Activated B cell treated with CpG ODN at 0.5 μM for 24 hours (primary cell): Measurements from ENCODE around the gene ACTR2. TPM values are rescaled to one million over a fixed set of nuclear protein-coding genes. Genes with fewer than 3 reads are reported as not detected.

Experiments
- ATAC-seq: fragments of 200-7000 bp; cut with Tn5 transposase; one replicate; pipeline ENCODE4 v1.10.0; 2021; ENCODE audit warnings: low read depth, mild to moderate bottlenecking, moderate library complexity
- CTCF ChIA-PET: fragments of 350-600 bp; sonication (Branson Sonifier 250); formaldehyde crosslinking; loops from one replicate; lab custom pipeline; 2021; ENCODE audit warnings: antibody characterized with exemption; lab: Charles Lee
- POLR2A ChIA-PET: fragments of 350-600 bp; sonication (Branson Sonifier 250); formaldehyde crosslinking; loops from one replicate; lab custom pipeline; 2021; ENCODE audit warnings: antibody characterized with exemption; lab: Charles Lee
- DNase-seq: peaks from one replicate; pipeline ENCODE4 v3.0.0; 2022
- H3K27ac Mint-ChIP-seq: one replicate; pipeline ENCODE4 v1.8.0; 2020; ENCODE audit warnings: mixed read lengths
- H3K27me3 Mint-ChIP-seq: one replicate; pipeline ENCODE4 v1.8.0; 2021; ENCODE audit warnings: mixed read lengths
- H3K36me3 Mint-ChIP-seq: one replicate; pipeline ENCODE4 v1.8.0; 2021; ENCODE audit warnings: low read depth, mixed read lengths
- H3K4me1 Mint-ChIP-seq: one replicate; pipeline ENCODE4 v1.8.0; 2021; ENCODE audit warnings: mixed read lengths
- H3K4me3 Mint-ChIP-seq: one replicate; pipeline ENCODE4 v1.8.0; 2020; ENCODE audit warnings: mild to moderate bottlenecking, mixed read lengths
- H3K9me3 Mint-ChIP-seq: one replicate; pipeline ENCODE4 v1.8.0; 2020; ENCODE audit warnings: mixed read lengths
- intact Hi-C: fragments of 100-400 bp; cut with micrococcal nuclease; formaldehyde crosslinking; loops from one replicate; pipeline ENCODE4 v1.15.1; 2024
- total RNA-seq: library from RNA; stranded (reverse); gene quantifications from 2 replicates; pipeline ENCODE4 v1.2.3, GENCODE V29; 2022
- TF ChIP-seq, protein P1 (sequence below): fragments of 200-600 bp; IDR thresholded peaks from one replicate; pipeline ENCODE4 v1.8.0; 2022; ENCODE audit warnings: antibody characterized with exemption, mild to moderate bottlenecking

Gene ACTR2
- total RNA-seq, 1 donor from 2014 or later, result 484 TPM

DNA sequence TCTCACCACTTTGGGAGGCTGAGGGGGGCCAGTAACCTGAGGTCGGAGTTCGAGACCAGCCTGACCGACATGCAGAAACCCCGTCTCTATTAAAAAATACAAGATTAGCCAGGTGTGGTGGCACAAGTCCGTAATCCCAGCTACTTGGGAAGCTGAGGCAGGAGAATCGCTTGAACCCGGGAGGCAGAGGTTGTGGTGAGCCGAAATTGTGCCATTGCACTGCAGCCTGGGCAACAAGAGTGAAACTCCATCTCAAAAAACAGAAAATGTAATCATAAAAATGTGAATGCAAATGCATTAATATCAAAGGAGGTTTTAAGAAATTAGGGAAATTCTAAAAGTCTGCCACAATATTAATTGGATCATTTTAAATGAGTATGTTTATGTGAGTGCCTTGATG lies 45.7 kb downstream of the ACTR2 start:
- TF ChIP-seq, protein P1, sequence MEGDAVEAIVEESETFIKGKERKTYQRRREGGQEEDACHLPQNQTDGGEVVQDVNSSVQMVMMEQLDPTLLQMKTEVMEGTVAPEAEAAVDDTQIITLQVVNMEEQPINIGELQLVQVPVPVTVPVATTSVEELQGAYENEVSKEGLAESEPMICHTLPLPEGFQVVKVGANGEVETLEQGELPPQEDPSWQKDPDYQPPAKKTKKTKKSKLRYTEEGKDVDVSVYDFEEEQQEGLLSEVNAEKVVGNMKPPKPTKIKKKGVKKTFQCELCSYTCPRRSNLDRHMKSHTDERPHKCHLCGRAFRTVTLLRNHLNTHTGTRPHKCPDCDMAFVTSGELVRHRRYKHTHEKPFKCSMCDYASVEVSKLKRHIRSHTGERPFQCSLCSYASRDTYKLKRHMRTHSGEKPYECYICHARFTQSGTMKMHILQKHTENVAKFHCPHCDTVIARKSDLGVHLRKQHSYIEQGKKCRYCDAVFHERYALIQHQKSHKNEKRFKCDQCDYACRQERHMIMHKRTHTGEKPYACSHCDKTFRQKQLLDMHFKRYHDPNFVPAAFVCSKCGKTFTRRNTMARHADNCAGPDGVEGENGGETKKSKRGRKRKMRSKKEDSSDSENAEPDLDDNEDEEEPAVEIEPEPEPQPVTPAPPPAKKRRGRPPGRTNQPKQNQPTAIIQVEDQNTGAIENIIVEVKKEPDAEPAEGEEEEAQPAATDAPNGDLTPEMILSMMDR, result no peak

DNA sequence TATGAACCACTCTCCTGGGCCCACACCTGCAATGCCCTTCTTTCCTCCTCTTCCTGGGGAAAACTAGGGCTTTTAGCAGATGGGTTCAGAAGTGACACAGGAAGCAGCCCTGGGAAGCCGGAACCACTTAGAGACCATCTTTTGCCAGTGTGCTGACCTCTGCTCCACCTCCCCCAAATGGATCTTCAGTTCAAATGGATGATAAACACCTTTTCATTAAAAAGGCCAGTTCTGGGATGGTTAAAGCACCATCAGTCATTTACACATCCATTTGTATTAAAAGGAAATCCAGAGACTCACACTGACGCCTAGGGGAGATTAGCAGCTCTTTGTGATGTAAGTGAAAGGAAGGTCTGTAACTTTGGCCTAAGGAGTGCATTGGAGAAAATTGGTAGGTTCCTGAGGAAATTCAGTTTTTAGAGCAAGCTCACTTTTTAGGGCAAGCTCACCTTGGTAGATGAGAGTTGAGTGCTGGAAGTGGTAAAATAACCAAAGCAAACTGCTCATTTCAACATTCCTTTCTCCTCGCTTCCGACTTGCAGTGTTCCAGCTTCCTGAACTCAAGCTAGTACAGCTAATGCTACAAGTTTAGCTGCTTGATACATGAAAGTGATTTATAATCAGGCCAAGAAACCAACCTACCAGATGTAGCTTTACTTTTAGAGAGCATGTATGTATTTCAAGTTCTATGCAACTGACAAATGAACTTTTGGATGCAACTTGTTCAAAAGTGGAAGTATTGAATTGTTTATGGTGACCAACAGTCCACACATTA lies 47.7 kb downstream of the ACTR2 start:
- ChIA-PET CTCF (interaction anchor here (1.1 kb wide), 1 partner anchor 10 kb away, joined by 3 read pairs; no protein-coding TSS in a partner anchor), POLR2A (interaction anchor here (0.5 to 1.2 kb wide), 2 partner anchors 24 to 48 kb away, joined by 3 read pairs; partner anchors contain the start of gene ACTR2)
- ATAC-seq (no peak), DNase-seq (no peak)
- TF ChIP-seq, protein P1, result no peak
- Mint-ChIP-seq H3K4me1 (peaks cover 11% of the 10 kb centered on the region), H3K27ac (peak overlapping the region; percentile 8), H3K27me3 (no peaks in the 10 kb centered on the region), H3K36me3 (peaks cover 30% of the 10 kb centered on the region), H3K9me3 (no peaks in the 10 kb centered on the region), H3K4me3 (no peak overlapping the region)
- intact Hi-C loops, result no loop called here

More for the DNA sequence above, 45.7 kb downstream of the ACTR2 start:
- intact Hi-C loops, result no loop called here
- Mint-ChIP-seq H3K9me3 (no peaks in the 10 kb centered on the region), H3K4me1 (peaks cover 7% of the 10 kb centered on the region), H3K36me3 (peaks cover 49% of the 10 kb centered on the region), H3K4me3 (no peak overlapping the region), H3K27ac (no peak overlapping the region), H3K27me3 (no peaks in the 10 kb centered on the region)
- POLR2A ChIA-PET, result no interaction called here
- no peak for ATAC-seq
- no peak for DNase-seq
- CTCF ChIA-PET, result no interaction called here

DNA sequence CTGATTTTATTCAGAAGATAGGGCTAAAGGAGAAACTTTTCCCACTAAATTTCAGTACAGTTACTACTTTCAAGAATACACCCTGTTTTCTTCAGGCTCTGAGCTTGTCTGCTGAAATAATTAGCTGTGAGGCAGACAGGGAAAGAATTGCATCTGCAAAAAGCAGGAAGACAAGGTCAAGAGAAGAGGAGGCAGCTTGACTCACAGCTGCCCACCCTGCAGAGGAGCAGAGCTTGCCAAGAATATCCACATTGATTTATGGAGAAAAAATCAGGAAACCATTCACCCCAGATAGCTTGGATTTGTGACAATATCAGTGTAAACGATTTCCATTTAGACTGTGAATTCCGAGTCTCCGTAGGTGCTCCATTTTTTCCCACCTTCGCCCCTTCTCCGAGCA lies 49.0 kb downstream of the ACTR2 start:
- Mint-ChIP-seq H3K9me3 (no peaks in the 10 kb centered on the region), H3K27ac (no peak overlapping the region), H3K4me3 (no peak overlapping the region), H3K27me3 (no peaks in the 10 kb centered on the region), H3K36me3 (peaks cover 24% of the 10 kb centered on the region), H3K4me1 (peaks cover 11% of the 10 kb centered on the region)
- DNase-seq, result no peak
- TF ChIP-seq, protein P1, result no peak
- ChIA-PET CTCF (no interaction called here), POLR2A (interaction anchor here (0.7 to 1.2 kb wide), 3 partner anchors 8 to 271 kb away, joined by 3 to 5 read pairs (median 4); no protein-coding TSS in a partner anchor)
- intact Hi-C loops, result no loop called here
- ATAC-seq, result no peak

DNA sequence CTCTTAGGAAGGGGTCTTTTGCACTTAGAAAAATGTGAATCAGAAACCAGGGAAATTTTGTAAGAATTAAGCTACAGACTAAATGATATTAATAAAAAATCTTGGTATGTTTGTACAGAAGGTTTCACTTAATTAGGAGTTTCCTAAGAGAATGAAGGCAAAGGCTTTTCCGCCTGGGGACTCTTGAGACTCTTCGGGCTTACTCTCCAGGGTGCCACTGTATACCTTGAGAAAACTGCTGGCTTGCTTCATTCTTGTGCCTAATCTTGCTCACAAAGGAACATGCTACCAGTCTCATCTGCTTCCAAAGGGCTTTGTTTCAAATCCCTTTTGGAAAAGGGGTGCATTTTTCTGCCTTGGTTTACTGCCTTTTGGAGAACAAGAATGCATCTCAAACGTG lies 49.5 kb downstream of the ACTR2 start:
- Mint-ChIP-seq H3K27ac (no peak overlapping the region), H3K4me1 (peaks cover 11% of the 10 kb centered on the region), H3K4me3 (no peak overlapping the region), H3K36me3 (peaks cover 19% of the 10 kb centered on the region), H3K27me3 (no peaks in the 10 kb centered on the region), H3K9me3 (no peaks in the 10 kb centered on the region)
- TF ChIP-seq, protein P1, result no peak
- ChIA-PET POLR2A (interaction anchor here (0.9 to 1.2 kb wide), 2 partner anchors 8 to 119 kb away, joined by 3 to 5 read pairs; no protein-coding TSS in a partner anchor), CTCF (no interaction called here)
- ATAC-seq, result no peak
- intact Hi-C loops, result no loop called here
- no peak for DNase-seq

GRCh38 chr2:65277791-65278483 lies 50.3 kb downstream of the ACTR2 start:
- DNase-seq (no peak), ATAC-seq (no peak)
- H3K27me3 Mint-ChIP-seq, result peaks cover 4% of the 10 kb centered on the region
- intact Hi-C loops, result no loop called here
- ChIA-PET CTCF (no interaction called here), POLR2A (no interaction called here)
- H3K9me3 Mint-ChIP-seq, result no peaks in the 10 kb centered on the region
- H3K4me1 Mint-ChIP-seq, result peaks cover 11% of the 10 kb centered on the region
- no peak overlapping the region for H3K27ac Mint-ChIP-seq
- H3K36me3 Mint-ChIP-seq, result peaks cover 10% of the 10 kb centered on the region
- no peak overlapping the region for H3K4me3 Mint-ChIP-seq
- TF ChIP-seq, protein P1, result no peak
